GM10266 (cell line): ENCODE data around the gene TMEM18.
A peak's percentile ranks its signal among the peaks of the same experiment; 100 is the strongest.

Experiments
- DNase-seq: peaks from one replicate; pipeline ENCODE4 v3.0.0; 2012; ENCODE audit errors: extremely low spot score
- TF ChIP-seq, protein P1 (sequence below): IDR thresholded peaks from 2 replicates; pipeline ENCODE4 v1.5.1; 2012; ENCODE audit warnings: mild to moderate bottlenecking, low read depth; ENCODE audit not compliant: control insufficient read depth, insufficient read depth; ENCODE audit errors: missing control alignments

TMEM18 gene

GRCh38 chr2:717661-718060, 40.5 kb upstream of the TMEM18 start:
- DNase-seq: no peak
- TF ChIP-seq, protein P1, sequence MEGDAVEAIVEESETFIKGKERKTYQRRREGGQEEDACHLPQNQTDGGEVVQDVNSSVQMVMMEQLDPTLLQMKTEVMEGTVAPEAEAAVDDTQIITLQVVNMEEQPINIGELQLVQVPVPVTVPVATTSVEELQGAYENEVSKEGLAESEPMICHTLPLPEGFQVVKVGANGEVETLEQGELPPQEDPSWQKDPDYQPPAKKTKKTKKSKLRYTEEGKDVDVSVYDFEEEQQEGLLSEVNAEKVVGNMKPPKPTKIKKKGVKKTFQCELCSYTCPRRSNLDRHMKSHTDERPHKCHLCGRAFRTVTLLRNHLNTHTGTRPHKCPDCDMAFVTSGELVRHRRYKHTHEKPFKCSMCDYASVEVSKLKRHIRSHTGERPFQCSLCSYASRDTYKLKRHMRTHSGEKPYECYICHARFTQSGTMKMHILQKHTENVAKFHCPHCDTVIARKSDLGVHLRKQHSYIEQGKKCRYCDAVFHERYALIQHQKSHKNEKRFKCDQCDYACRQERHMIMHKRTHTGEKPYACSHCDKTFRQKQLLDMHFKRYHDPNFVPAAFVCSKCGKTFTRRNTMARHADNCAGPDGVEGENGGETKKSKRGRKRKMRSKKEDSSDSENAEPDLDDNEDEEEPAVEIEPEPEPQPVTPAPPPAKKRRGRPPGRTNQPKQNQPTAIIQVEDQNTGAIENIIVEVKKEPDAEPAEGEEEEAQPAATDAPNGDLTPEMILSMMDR: no peak

- TF ChIP-seq, protein P1: peak; percentile 26
- DNase-seq: no peak
Observed at GRCh38 chr2:715854-716560, 38.8 kb upstream of the TMEM18 start.

DNA sequence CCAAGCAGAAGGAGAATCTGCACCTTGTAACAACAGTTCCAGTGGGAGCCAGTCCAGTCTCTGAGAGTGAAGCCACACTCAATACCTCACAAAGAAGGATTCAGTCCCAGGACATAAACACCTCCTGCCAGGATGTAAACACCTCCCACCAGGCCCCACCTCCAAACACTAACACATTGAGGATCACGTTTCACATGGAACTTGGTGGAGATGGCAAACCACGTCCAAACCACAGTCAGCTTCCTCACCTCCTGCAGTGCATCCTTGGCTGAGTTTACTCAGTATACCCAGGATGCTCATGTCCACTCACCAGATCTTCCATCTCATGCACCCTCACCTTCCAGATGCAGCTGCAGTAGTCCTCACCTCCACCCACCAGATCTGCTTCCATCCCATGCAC, 37.8 kb upstream of the TMEM18 start:
- TF ChIP-seq, protein P1: no peak
- DNase-seq: no peak

DNA sequence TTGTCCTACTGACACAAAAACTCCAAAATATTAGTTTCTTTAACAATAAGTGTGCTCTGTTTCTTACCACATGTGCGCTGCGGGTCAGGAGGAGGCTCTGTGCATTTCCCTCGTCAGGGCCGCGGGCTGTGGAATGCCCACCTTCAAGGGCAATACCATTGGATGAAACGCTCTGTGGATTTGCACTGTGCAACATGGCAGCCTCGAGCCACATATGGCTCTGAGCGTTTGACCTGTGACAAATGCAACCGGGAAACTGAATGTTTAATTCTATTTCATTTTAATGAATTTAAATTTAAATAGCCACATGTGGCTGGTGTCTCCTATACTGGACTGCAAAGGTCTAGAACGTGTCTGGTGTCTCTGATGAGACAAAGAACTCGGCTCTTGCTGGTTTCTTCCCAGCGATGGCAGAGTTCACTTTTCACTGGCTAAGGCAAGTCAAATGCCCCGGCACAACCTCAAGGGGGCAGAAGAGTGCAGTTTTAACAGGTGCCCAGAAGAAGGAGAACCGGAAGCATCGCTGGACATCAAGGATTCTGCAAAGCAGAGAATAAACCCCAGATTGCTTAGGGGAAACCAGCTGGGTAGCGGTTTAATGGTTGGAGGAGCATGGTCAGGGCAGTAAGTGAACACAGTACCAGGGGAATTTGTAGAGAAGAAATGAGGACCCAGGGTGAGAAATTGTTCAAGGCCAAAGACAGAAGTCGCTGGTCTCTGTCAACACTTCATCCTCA, 37.0 kb upstream of the TMEM18 start:
- TF ChIP-seq, protein P1: peak; percentile 86
- peak; percentile 73 for DNase-seq

DNA sequence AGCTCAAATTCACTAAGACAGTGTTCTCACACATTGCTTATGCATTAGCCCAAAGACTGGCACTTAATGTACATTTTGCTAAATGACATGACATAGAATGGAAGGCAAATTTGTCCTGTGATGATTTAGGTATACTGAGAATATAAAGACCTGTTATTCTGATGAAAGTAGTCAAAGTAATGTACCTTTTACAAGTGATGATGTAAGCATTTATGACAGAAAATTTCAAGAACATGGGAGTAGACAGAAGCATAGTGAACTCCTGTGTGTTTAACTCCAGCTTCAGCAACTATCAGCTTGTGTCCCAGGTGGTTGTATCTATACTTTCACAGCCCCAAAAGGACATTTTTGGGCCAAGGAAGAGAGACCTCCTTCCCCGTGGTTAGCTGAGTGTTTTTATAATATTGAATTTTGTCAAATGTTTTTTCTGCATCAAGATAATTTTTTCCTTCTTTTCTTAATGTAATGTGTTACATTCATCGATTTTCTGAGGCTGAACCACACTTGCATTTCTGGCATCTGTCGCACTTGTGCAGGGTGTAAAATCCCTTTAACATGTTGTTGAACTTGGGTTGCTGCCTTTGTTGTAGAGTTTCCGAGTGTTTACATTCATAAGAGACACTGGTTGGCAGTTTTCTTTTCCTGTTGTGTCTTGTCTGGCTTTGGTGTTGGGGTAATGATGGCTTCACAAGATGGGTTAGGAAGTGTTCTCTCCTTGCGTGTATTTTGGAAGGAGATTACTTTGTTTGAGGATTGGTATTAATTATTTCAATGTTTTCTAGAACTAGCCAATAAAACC, 33.9 kb upstream of the TMEM18 start:
- no peak for DNase-seq
- TF ChIP-seq, protein P1: no peak

DNA sequence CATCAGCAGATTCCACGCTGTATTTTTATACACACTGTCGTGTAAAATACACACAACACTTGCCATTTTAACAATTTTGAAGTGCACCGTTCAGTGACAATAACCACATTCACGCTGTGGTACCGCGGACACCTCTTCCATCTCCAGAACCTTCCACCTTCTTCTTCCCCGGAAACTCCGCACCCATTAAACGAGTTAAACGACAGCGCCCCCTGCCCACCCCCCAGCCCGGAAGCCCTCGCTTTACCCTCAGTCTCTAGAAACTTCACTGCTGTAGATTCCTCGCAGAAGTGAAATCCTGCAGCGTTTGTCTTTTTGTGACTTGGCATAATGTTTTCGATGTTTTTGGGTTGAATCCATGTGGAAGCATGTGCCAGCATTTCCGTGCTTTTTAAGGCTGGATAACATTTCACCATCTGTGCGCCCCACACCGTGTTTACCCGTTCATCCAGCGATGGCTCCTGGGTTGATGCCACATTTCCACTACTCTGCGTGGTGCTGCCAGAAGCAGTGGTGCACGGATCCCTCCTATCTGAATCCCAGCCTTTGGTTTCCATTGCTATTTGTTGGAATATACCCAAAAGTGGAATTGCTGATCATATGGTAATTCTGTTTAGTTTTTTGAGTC, 32.0 kb upstream of the TMEM18 start:
- DNase-seq: no peak

More for the DNA sequence above, 32.0 kb upstream of the TMEM18 start:
- TF ChIP-seq, protein P1: no peak
